CD14-positive monocyte (primary cell): ENCODE data around the gene ZNF431. TPM values are rescaled to one million over a fixed set of nuclear protein-coding genes. Genes with fewer than 3 reads are reported as not detected.

Experiments
- DNase-seq, 3 donors: peaks; one replicate each; pipeline ENCODE4 v3.0.0-alpha.2; 2011 to 2022
- H2AFZ ChIP-seq: 2 replicates; pipeline ENCODE4 v1.6.0; 2012; ENCODE audit warnings: mild to moderate bottlenecking, low read depth, low read length, inconsistent platforms; ENCODE audit not compliant: insufficient read depth, poor library complexity, severe bottlenecking
- H3K27ac ChIP-seq, 2 donors: 1 replicate in 1 of 2; 2 replicates in 1 of 2; pipeline ENCODE4 v1.5.1; 2012 to 2013; ENCODE audit warnings: low read length in 2 of 2, control low read depth in 1 of 2, inconsistent platforms in 1 of 2, low read depth in 1 of 2, mild to moderate bottlenecking in 1 of 2
- H3K27me3 ChIP-seq, 2 donors: one replicate each; pipeline versions ENCODE4 v1.6.0 to v1.6.1; 2011 to 2013; ENCODE audit warnings: low read length in 2 of 2; ENCODE audit not compliant: control insufficient read depth in 2 of 2, insufficient read depth in 2 of 2
- H3K36me3 ChIP-seq, 2 donors: replicated peaks in 1 of 2; 1 replicate in 1 of 2; 2 replicates in 1 of 2; pipeline versions ENCODE4 v1.5.1 to v1.6.1; 2012 to 2013; ENCODE audit warnings: low read length in 2 of 2, control low read depth in 1 of 2, inconsistent platforms in 1 of 2, mild to moderate bottlenecking in 1 of 2; ENCODE audit not compliant: insufficient read depth in 2 of 2, control insufficient read depth in 1 of 2
- H3K4me1 ChIP-seq, 2 donors: 1 replicate in 1 of 2; 2 replicates in 1 of 2; pipeline versions ENCODE4 v1.5.1 to v1.6.1; 2012 to 2013; ENCODE audit warnings: low read length in 2 of 2, control low read depth in 1 of 2, inconsistent platforms in 1 of 2, mild to moderate bottlenecking in 1 of 2, moderate library complexity in 1 of 2; ENCODE audit not compliant: insufficient read depth in 2 of 2, control insufficient read depth in 1 of 2
- H3K4me2 ChIP-seq: replicated peaks from 2 replicates; pipeline ENCODE3; 2012; ENCODE audit warnings: low read length, moderate library complexity, mild to moderate bottlenecking; ENCODE audit not compliant: poor library complexity, severe bottlenecking; ENCODE audit errors: extremely low read depth
- H3K4me3 ChIP-seq, 3 experiments: fragments of 200-600 bp in 1 of 3; sonication (generic) in 1 of 3; replicated peaks in 1 of 3; 1 replicate in 2 of 3; 2 replicates in 1 of 3; pipeline ENCODE4 v1.5.1; 2011 to 2013; ENCODE audit warnings: low read length in 3 of 3, mild to moderate bottlenecking in 3 of 3, control low read depth in 2 of 3, low read depth in 2 of 3, inconsistent platforms in 1 of 3, moderate library complexity in 1 of 3
- H3K79me2 ChIP-seq: 2 replicates; pipeline ENCODE4 v1.6.0; 2012; ENCODE audit warnings: mild to moderate bottlenecking, control low read depth, inconsistent platforms, low read length, moderate library complexity; ENCODE audit not compliant: insufficient read depth
- H3K9ac ChIP-seq: 2 replicates; pipeline ENCODE4 v1.6.0; 2017; ENCODE audit warnings: low read length, mild to moderate bottlenecking; ENCODE audit not compliant: insufficient read depth, poor library complexity, severe bottlenecking
- H3K9me3 ChIP-seq, 2 donors: replicated peaks in 1 of 2; 1 replicate in 1 of 2; 2 replicates in 1 of 2; pipeline versions ENCODE4 v1.5.1 to v1.6.1; 2012 to 2013; ENCODE audit warnings: low read length in 2 of 2, control low read depth in 1 of 2; ENCODE audit not compliant: control insufficient read depth in 1 of 2, insufficient read depth in 1 of 2
- H4K20me1 ChIP-seq: 2 replicates; pipeline ENCODE4 v1.6.0; 2012; ENCODE audit warnings: mild to moderate bottlenecking, low read length, control low read depth, moderate library complexity; ENCODE audit not compliant: insufficient read depth
- H3K27ac Mint-ChIP-seq, 7 donors: one replicate each; pipeline ENCODE4 v1.8.0; 2020; ENCODE audit warnings: mild to moderate bottlenecking in 7 of 7, mixed read lengths in 7 of 7, moderate library complexity in 6 of 7, inconsistent platforms in 2 of 7
- H3K27me3 Mint-ChIP-seq, 3 donors: one replicate each; pipeline ENCODE4 v1.8.0; 2021 to 2022; ENCODE audit warnings: low read depth in 3 of 3, mild to moderate bottlenecking in 3 of 3, mixed read lengths in 3 of 3, moderate library complexity in 3 of 3, inconsistent platforms in 1 of 3
- H3K36me3 Mint-ChIP-seq, 2 donors: one replicate each; pipeline ENCODE4 v1.8.0; 2020; ENCODE audit warnings: mixed read lengths in 2 of 2, inconsistent platforms in 1 of 2, mild to moderate bottlenecking in 1 of 2
- H3K4me1 Mint-ChIP-seq: one replicate; pipeline ENCODE4 v1.8.0; 2020; ENCODE audit warnings: mild to moderate bottlenecking, mixed read lengths
- H3K4me3 Mint-ChIP-seq, 2 donors: one replicate each; pipeline ENCODE4 v1.8.0; 2020; ENCODE audit warnings: mild to moderate bottlenecking in 2 of 2, mixed read lengths in 2 of 2, moderate library complexity in 1 of 2
- H3K9me3 Mint-ChIP-seq, 7 donors: one replicate each; pipeline ENCODE4 v1.8.0; 2020 to 2022; ENCODE audit warnings: mixed read lengths in 7 of 7, mild to moderate bottlenecking in 6 of 7, moderate library complexity in 6 of 7, inconsistent platforms in 2 of 7
- WGBS: methylation state at CpG from one replicate; pipeline ENCODE4 v1.1.5; 2013; ENCODE audit warnings: missing lambda C conversion rate; ENCODE audit not compliant: insufficient coverage; 5-methylcytosine and 5-hydroxymethylcytosine counted together
- intact Hi-C, 2 donors: fragments of 100-400 bp; cut with micrococcal nuclease; formaldehyde crosslinking; loops; one replicate each; pipeline versions ENCODE4 v1.15.0 to v1.15.1; 2023
- polyA plus RNA-seq, 3 donors: library from polyadenylated mRNA; depleted of rRNA in 1 of 3; unstranded in 2 of 3; stranded (reverse) in 1 of 3; fragments of 300-500 nt in 2 of 3; fragments of >200 nt in 1 of 3; fragmentation: Illumina TruSeq in 2 of 3; gene quantifications; 1 replicate in 2 of 3; 2 replicates in 1 of 3; pipeline ENCODE4 v1.2.3, GENCODE V29; 2012 to 2021
- TF ChIP-seq, protein P1 (sequence below): fragments of 200-600 bp; IDR thresholded peaks from one replicate; pipeline ENCODE4 v1.8.0; 2022; ENCODE audit warnings: antibody characterized with exemption, mild to moderate bottlenecking

ZNF431 gene
- polyA plus RNA-seq, 3 donors = 1.8 to 9.8 (median 4.6) TPM

DNA sequence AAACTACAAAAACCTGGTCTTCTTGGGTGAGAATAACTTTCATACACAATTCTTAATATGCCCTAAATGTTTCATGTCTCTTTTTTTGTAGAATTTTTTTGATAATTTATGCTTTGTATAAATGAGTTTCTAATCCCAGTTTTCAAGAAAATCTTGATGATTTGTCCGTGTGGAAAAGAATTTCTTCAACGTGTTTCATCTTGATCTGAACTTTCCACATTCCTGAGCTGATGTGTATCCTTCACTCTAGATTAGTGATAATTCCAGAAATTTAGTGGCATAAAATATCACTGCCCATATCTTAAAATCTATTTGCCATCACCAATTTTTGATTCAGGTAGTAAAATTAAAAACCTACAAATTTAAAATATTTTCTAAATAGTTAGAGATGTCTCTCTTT is 24.6 kb downstream of the ZNF431 start:
- TF ChIP-seq, protein P1, sequence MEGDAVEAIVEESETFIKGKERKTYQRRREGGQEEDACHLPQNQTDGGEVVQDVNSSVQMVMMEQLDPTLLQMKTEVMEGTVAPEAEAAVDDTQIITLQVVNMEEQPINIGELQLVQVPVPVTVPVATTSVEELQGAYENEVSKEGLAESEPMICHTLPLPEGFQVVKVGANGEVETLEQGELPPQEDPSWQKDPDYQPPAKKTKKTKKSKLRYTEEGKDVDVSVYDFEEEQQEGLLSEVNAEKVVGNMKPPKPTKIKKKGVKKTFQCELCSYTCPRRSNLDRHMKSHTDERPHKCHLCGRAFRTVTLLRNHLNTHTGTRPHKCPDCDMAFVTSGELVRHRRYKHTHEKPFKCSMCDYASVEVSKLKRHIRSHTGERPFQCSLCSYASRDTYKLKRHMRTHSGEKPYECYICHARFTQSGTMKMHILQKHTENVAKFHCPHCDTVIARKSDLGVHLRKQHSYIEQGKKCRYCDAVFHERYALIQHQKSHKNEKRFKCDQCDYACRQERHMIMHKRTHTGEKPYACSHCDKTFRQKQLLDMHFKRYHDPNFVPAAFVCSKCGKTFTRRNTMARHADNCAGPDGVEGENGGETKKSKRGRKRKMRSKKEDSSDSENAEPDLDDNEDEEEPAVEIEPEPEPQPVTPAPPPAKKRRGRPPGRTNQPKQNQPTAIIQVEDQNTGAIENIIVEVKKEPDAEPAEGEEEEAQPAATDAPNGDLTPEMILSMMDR = no peak
- H3K27ac Mint-ChIP-seq = no peak overlapping the region
- no peak overlapping the region for H3K27ac ChIP-seq

DNA sequence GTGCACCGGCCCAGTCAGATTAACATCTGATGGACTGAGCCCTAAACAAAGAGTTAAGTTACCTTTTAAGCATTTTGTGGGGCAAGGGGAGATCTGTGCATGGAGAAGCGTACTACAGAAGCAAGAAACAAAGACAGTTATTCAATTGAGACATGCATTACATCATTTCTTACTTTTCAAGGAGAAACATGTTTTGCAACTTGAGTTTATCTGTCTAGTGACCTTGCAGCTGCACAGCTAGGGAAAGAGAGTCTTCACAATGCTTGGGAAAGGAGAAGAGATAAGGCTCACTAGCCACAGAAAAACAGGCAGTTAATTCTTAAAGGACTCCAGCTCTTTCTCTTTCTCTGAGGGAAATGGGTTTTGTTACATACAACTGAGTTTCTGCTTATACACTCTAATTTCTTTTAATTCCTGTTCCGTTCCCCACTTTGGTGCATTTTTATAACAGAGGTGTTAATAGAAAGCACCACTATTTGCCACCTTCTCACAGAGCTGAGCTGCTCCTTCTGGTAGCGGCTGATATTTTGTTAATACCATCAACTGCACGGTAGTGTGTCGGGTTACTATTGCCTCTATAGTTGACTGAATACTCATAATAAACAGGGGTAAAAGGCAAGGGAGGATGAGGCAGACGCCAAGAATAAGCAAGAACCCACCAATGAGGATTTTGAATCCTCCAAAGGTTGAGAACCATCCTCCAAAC is 55.9 kb downstream of the ZNF431 start:
- Histone ChIP-seq H4K20me1 (no peaks in the 10 kb centered on the region), H3K4me2 (no peak overlapping the region), H3K4me1 (peaks cover 0 to 6% of the 10 kb centered on the region in 2 donors), H3K9ac (no peak overlapping the region), H2AFZ (no peak overlapping the region), H3K9me3 (no peaks in the 10 kb centered on the region), H3K27me3 (no peaks in the 10 kb centered on the region), H3K27ac (no peak overlapping the region), H3K79me2 (no peaks in the 10 kb centered on the region), H3K36me3 (no peaks in the 10 kb centered on the region), H3K4me3 (no peak overlapping the region)
- intact Hi-C loops = no loop called here
- H3K36me3 Mint-ChIP-seq = no peaks in the 10 kb centered on the region
- peaks cover 0 to 6% (median 2%) of the 10 kb centered on the region in 7 donors for H3K9me3 Mint-ChIP-seq
- TF ChIP-seq, protein P1 = no peak
- no peak overlapping the region for H3K27ac Mint-ChIP-seq
- WGBS = 100% methylated on average over 1 of the region's 7 CpGs
- DNase-seq = no peak
- peaks cover 0 to 3% (median 0%) of the 10 kb centered on the region in 3 donors for H3K27me3 Mint-ChIP-seq
- peaks cover 22% of the 10 kb centered on the region for H3K4me1 Mint-ChIP-seq
- H3K4me3 Mint-ChIP-seq = no peak overlapping the region

More for the DNA sequence above, 24.6 kb downstream of the ZNF431 start:
- Mint-ChIP-seq H3K27me3 (no peaks in the 10 kb centered on the region), H3K4me1 (no peaks in the 10 kb centered on the region), H3K36me3 (peaks cover 66 to 92% of the 10 kb centered on the region in 2 donors), H3K9me3 (peaks cover 7 to 64% (median 33%) of the 10 kb centered on the region in 7 donors), H3K4me3 (no peak overlapping the region)
- H4K20me1 ChIP-seq = no peaks in the 10 kb centered on the region
- H3K4me1 ChIP-seq = no peaks in the 10 kb centered on the region
- peaks cover 24% of the 10 kb centered on the region for H3K79me2 ChIP-seq
- no peak overlapping the region for H3K4me3 ChIP-seq
- H3K9me3 ChIP-seq = peaks cover 8 to 24% of the 10 kb centered on the region in 2 donors
- WGBS = no CpG with 5 or more reads among the region's 2 CpGs
- no peak overlapping the region for H3K9ac ChIP-seq
- H3K36me3 ChIP-seq = peaks cover 53 to 94% of the 10 kb centered on the region in 2 donors
- intact Hi-C loops = no loop called here
- no peak overlapping the region for H2AFZ ChIP-seq
- no peak for DNase-seq
- no peak overlapping the region for H3K4me2 ChIP-seq
- H3K27me3 ChIP-seq = no peaks in the 10 kb centered on the region
